GM21423 (cell line): ENCODE measurements around the gene TTC7B.

ENCODE experiments used
- ATAC-seq: cut with Tn5 transposase; IDR thresholded peaks from one replicate; pipeline ENCODE4 v1.9.1; 2021; ENCODE audit warnings: mild to moderate bottlenecking, moderate library complexity; ENCODE audit not compliant: unreplicated experiment

TTC7B gene

DNA sequence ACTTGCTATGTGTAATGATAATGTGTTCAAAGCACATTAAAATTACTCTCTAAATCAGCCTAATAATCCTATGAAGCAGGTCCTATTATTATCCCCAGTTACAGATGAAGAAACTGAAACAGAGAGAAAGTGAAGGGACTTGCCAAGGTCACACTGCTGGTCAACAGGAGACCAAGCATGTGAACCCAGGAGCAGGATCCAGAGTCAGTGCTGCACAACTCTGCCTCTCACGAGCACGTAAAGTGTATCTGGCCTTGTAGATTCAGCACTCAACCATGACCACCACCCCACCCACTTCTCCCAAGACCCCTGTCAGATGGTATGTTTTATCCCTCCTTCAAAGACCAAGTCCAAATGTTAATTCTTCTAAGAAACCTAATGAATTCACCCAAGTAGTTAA lies 100.7 kb downstream of the TTC7B start:
- ATAC-seq = no peak

GRCh38 chr14:90714811-90715210 lies 101.4 kb downstream of the TTC7B start:
- ATAC-seq = no peak

DNA sequence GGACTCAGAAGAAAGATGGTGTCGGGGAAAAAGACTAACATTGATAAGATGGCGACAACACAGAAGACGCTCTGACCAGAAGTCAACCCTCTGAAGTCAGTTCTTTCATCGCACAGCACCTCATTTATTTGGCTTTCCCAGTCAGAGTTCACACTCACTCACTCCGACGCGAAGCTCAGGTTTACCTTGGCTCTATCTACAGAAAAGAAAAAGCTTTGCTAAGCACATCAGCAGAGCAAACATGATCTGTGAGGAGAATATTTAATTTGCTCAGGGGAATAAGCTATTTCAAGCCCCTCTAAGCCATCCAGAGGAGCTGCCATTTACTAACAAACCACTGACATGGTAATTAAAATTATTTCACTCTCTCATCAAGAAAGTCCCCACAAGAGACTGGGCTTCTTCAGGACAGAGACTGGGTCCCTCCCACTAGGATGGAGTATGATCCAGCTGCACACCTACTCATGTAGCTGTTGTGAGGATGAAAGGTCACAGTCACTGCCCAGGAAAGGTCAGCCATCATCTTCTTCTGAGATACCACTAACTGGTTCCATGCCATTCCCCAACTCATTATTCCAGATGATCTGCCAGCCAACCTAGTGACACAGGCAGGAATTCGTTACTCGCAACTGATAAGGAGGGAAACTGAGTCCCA lies 111.4 kb downstream of the TTC7B start:
- ATAC-seq = no peak

DNA sequence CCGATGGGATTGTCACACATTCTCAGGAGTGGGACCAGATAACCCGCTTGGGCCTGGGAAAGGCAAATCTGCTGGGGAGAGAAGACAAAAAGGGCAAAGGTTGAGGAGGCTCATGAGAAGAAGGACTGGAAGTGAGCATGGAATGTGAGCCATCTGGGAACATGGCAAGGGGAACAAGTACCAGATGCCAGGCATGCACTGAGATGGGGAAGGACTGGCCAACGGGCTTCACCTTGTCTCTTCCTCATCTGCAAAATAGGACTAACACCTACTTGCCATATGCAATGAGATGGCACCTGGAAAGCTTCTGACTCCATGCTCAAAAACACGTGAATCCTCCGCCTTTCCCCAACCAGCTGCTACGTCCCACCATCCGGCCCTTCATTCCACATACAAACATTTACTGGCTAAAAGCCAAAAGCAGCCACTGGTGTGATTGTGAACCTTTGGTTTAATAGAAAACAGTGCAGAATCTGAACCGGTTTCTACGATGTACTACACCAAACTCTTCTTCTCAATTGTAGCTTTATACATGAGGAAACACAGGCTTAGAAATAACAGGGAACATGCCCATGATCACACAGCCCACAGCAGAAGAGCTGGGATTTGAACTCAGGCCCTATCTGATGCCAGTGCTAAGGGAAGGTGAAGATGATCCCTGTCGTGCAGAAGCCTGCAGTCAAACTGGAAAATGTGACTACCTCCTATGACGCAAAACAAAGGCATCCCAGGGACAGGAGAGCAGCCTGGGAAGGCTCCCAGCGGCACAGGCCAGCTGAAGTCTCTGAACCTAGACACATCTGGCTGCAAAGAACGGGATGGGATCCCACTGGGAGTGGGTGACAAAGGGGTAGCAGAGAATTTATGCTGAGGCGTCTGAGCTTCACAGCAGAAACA lies 112.1 kb downstream of the TTC7B start:
- no peak for ATAC-seq

DNA sequence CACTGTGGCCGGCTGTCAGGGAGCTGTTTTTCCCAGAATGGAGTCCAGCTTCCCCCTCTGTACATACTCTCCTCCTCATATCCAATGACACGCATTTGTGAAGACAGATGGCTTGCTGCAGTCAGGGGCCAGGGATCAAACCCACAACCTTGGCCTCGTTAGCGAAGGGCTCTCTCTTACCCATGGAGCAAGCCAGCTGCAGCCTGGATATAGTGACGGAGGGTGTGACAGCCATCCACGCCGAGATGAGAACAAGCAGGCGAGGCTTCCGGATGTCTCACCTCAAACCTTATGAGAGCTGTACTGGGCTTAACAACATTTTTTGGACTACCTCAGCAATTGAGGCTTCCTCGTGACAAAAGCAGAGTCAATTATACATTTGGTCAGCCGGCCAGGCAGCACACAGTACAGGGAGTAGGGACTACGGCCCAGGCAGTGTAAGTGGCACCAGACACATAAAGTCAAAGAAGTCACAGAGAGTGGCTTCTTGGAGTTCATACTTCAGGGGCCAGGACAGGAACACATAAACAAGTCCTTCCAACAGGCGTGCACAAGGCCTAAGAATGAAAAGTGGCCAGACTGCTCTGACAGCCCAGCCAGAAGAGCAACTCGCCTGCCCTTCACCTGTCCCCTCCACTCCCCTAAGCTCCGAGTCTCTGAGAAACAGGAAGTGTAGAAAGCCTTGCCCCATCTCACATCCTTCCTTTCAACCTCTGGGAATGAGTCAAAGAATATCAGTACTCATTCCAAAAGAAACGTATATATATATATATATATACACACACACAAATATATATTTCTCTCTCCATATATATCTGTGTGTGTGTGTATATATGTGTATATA lies 115.1 kb downstream of the TTC7B start:
- no peak for ATAC-seq

DNA sequence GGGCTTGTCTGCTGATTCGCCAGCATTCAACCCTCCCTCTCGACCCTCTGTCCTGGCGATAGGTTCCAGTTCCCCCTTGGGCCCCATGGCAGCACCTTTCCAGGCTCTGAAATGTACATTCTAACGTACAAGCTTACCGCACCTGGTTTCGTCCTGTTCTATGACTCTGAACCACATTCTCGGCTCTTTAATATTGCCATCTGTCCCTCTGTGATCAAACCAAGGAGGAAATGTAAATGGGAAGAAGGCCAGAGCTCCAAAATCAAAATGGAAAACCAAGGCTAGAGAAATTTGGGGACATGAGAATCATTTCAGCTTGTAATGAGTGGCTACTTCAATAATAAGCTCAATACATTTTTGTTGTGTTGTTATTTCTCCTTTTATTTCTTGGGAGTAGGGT lies 117.2 kb downstream of the TTC7B start:
- no peak for ATAC-seq

GRCh38 chr14:90698379-90698869 lies 117.8 kb downstream of the TTC7B start:
- ATAC-seq = no peak

- peak; percentile 69 for ATAC-seq
Observed at GRCh38 chr14:90697577-90698206, 118.5 kb downstream of the TTC7B start.

DNA sequence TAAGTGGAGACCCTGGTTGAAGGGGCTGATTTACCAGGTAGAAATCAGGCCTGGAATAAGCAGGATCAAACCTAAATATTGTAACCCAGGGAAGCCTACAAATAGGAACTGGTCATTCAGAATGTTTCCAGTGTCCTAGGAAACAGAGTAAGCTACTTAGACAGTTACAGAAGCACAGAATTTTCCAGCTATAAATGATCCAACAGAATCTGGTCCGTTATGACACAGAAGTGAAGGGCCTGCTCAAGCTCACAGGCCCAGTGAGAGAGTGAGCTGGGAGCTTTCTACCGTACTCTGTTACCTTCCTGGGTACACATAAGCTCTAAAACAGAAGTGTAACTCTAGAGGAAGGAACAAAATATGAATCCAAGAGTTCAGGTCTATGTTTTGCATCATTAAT lies 119.1 kb downstream of the TTC7B start:
- ATAC-seq = no peak

DNA sequence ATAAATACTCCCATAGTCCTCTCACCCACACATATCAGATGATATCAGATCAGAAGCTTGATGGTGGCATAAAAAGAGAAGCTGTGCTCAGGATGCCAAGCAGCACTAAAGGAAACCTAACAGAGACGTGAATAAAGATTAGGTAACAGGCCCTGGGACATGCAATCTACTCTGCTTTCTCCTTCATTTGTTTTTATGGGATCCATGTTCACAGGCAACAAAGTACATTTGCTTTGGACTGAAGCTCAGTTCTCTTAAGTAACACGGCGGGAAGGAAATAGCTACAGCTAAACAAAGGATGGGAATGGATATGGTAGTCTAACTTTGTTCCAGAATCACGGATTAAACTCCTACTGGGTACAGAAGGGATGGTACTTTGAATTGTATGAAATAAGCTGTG lies 119.5 kb downstream of the TTC7B start:
- no peak for ATAC-seq

- no peak for ATAC-seq
Observed at GRCh38 chr14:90695997-90696660, 120.1 kb downstream of the TTC7B start.

DNA sequence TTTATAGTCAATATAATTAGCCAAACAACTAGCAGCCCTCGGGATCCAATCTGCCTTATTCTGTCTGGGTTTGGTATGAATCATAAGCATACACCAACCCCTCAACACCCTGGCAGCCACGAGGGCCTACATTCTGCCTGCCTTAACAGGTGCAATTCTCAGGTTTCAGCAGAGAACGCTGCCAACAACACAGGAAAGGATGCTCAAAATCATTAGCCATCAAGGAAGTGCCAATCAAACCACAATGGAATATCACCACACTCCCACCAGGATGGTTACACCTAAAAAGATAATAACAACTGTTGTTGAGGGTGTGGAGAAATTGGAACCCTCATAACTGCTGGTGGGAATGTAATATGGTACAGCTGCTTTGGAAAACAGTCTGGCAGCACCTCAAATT lies 122.8 kb downstream of the TTC7B start:
- ATAC-seq = no peak

- ATAC-seq = no peak
Observed at GRCh38 chr14:90692826-90693225, 123.4 kb downstream of the TTC7B start.

- no peak for ATAC-seq
Observed at GRCh38 chr14:90692061-90692460, 124.2 kb downstream of the TTC7B start.

DNA sequence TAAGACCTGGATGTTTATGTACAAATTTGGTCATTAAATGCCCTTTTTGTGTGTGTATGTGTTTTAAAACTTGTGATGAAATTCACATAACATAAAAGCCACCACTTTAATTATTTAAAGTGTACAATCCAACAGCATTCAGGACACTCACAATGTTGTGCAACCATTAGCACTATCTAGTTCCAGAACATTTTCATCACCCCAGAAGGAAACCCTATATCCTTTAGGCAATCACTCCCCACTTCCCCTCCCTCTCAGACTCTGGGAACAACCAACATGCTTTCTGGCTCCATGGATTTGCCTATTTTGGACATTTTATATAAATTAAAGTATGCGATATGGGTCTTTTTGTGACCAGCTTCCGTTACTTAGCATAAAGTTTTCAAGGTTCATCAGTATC lies 124.6 kb downstream of the TTC7B start:
- ATAC-seq = no peak

DNA sequence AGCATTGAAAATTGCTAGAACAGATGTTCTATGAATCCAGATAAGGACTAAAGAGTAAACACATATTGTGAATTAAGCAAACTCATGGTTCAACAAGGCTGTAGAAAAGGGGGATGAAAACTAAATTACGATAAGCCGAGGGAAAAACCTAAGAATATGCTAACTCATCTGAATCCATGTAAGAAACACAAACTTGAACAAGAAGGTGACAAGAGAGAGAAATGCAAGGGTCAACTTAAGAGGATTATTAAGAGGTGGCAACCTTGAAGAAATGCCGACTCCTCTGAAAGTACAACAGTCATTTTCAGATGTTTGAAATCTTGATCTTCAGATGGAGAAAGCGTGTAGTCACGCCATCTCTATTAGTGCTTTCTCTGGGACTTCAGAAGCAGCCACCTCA lies 128.6 kb downstream of the TTC7B start:
- ATAC-seq = no peak

GRCh38 chr14:90682615-90683014 lies 133.6 kb downstream of the TTC7B start:
- ATAC-seq = no peak

DNA sequence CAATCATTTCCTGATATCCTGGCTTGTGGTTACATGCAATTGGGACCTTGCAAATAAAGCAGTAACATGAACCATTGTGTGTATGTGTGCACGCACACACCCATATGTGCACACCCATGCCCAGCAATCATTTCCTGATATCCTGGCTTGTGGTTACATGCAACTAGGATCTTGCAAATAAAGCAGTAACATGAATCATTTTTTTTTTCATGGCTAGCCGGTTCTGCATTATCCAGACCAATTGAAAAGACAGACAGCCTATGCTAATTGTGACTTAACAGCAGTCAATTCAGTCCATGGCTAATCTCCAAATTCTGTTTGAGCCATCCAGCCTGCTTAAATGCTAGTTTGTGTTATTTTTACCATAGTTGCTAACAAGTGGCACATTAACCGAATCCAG lies 134.3 kb downstream of the TTC7B start:
- ATAC-seq = no peak

GRCh38 chr14:90678846-90679362 lies 137.3 kb downstream of the TTC7B start:
- ATAC-seq = no peak

DNA sequence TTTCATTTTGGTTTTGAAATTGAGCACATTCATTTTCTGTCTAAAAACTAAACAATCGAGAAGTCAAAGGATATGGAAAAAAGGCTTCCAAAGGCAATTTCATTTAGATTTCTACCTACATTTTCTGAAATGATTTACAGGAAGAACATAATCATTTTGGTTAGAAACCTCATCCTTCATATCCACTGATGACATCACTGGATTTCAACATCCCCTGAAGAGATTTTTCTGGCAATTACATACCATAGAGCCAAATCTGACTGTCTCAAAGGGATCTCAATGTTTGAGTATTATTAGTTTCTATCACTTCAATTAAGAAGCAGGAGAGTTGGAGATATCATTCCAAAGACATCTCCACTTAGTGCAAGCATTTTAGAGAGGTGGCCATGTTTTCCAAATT lies 137.8 kb downstream of the TTC7B start:
- no peak for ATAC-seq
